SK-N-SH (cell line): ENCODE data around the gene SDK1. TPM values are rescaled to one million over a fixed set of nuclear protein-coding genes. Genes with fewer than 3 reads are reported as not detected.
A peak's percentile ranks its signal among the peaks of the same experiment; 100 is the strongest.

Experiments
- CTCF ChIA-PET: fragments of 300-600, 350-600 bp; formaldehyde crosslinking; extraction: SDS; loops from one replicate; lab custom pipeline; 2021; lab: Yijun Ruan, JAX
- POLR2A ChIA-PET: fragments of 350-600 bp; sonication (Branson Sonifier 250); formaldehyde crosslinking; extraction: SDS; loops from one replicate; lab custom pipeline; 2020; ENCODE audit warnings: antibody characterized with exemption, inconsistent platforms; lab: Yijun Ruan, JAX
- DNase-seq: peaks from one replicate; pipeline ENCODE4 v3.0.0; 2012
- H2AFZ ChIP-seq: fragments of 200-600 bp; sonication (generic); 2 replicates; pipeline ENCODE4 v1.8.1; 2016; ENCODE audit warnings: antibody characterized with exemption, mild to moderate bottlenecking, low read depth
- H3F3A ChIP-seq: fragments of 200-600 bp; sonication (generic); replicated peaks from 2 replicates; pipeline ENCODE3; 2016; ENCODE audit warnings: antibody characterized with exemption, mild to moderate bottlenecking; ENCODE audit not compliant: insufficient read depth
- H3K27ac ChIP-seq, 2 experiments: fragments of 200-500 bp in 1 of 2; fragments of 200-600 bp in 1 of 2; sonication (Bioruptor generic) in 1 of 2; sonication (generic), shearing (Covaris generic) in 1 of 2; 2 replicates each; pipeline versions ENCODE4 v1.5.1 to v1.6.1; 2014 to 2016; ENCODE audit warnings: low read depth in 2 of 2, inconsistent platforms in 1 of 2, low read length in 1 of 2, mild to moderate bottlenecking in 1 of 2, mixed read lengths in 1 of 2
- H3K27me3 ChIP-seq: fragments of 200-600 bp; sonication (generic), shearing (Covaris generic); 2 replicates; pipeline ENCODE4 v1.6.1; 2016; ENCODE audit warnings: mixed run types; ENCODE audit not compliant: insufficient read depth
- H3K36me3 ChIP-seq, 2 experiments: fragments of 200-500 bp in 1 of 2; fragments of 200-600 bp in 1 of 2; sonication (Bioruptor generic) in 1 of 2; sonication (generic) in 1 of 2; replicated peaks in 1 of 2; 2 replicates each; pipeline versions ENCODE3 to v1.5.1; 2014 to 2016; ENCODE audit warnings: low read length in 1 of 2, mild to moderate bottlenecking in 1 of 2; ENCODE audit not compliant: insufficient read depth in 2 of 2, control insufficient read depth in 1 of 2
- H3K4me1 ChIP-seq, 2 experiments: fragments of 200-500 bp in 1 of 2; fragments of 200-600 bp in 1 of 2; sonication (Bioruptor generic) in 1 of 2; sonication (generic), shearing (Covaris generic) in 1 of 2; 2 replicates each; pipeline versions ENCODE4 v1.5.1 to v1.6.1; 2014 to 2016; ENCODE audit warnings: low read depth in 1 of 2, low read length in 1 of 2, mixed run types in 1 of 2; ENCODE audit not compliant: insufficient read depth in 2 of 2, control insufficient read depth in 1 of 2
- H3K4me2 ChIP-seq: fragments of 200-600 bp; sonication (generic), shearing (Covaris generic); 2 replicates; pipeline ENCODE4 v1.6.1; 2017; ENCODE audit warnings: mixed run types
- H3K4me3 ChIP-seq, 2 experiments: fragments of 200-500 bp in 1 of 2; fragments of 200-600 bp in 1 of 2; sonication (Bioruptor generic) in 1 of 2; sonication (generic), shearing (Covaris generic) in 1 of 2; 2 replicates each; pipeline versions ENCODE4 v1.5.1 to v1.8.1; 2014 to 2016; ENCODE audit warnings: low read depth in 2 of 2, inconsistent platforms in 1 of 2, low read length in 1 of 2, mild to moderate bottlenecking in 1 of 2, mixed read lengths in 1 of 2, moderate library complexity in 1 of 2
- H3K79me2 ChIP-seq: fragments of 200-600 bp; sonication (generic); 2 replicates; pipeline ENCODE4 v1.8.1; 2017; ENCODE audit warnings: mild to moderate bottlenecking; ENCODE audit not compliant: insufficient read depth
- H3K9ac ChIP-seq: fragments of 200-600 bp; sonication (generic); 2 replicates; pipeline ENCODE4 v1.6.1; 2017; ENCODE audit warnings: mixed run types
- H3K9me2 ChIP-seq: fragments of 200-600 bp; sonication (generic); 2 replicates; pipeline ENCODE4 v1.6.1; 2017; ENCODE audit warnings: mixed run types
- H3K9me3 ChIP-seq: fragments of 200-600 bp; sonication (generic); 2 replicates; pipeline ENCODE4 v1.6.1; 2017; ENCODE audit warnings: mixed run types, mild to moderate bottlenecking, moderate library complexity
- H4K20me1 ChIP-seq: fragments of 200-600 bp; sonication (generic); 2 replicates; pipeline ENCODE4 v1.6.1; 2017; ENCODE audit warnings: mild to moderate bottlenecking, mixed run types; ENCODE audit not compliant: insufficient read depth
- CHD2 ChIP-seq: fragments of 150-350 bp; IDR thresholded peaks from 2 replicates; pipeline ENCODE4 v1.6.1; 2018; ENCODE audit warnings: low read length; ENCODE audit not compliant: partially characterized antibody
- CTCF ChIP-seq: fragments of 200-600 bp; sonication (generic); IDR thresholded peaks from 2 replicates; pipeline ENCODE4 v1.6.1; 2017; ENCODE audit warnings: antibody characterized with exemption, mild to moderate bottlenecking, moderate library complexity
- EP300 ChIP-seq, 2 experiments: IDR thresholded peaks; 2 replicates each; pipeline versions ENCODE4 v1.4.0 to v1.6.1; 2012; ENCODE audit warnings: borderline replicate concordance in 1 of 2, low read depth in 1 of 2, low read length in 1 of 2
- FOXJ3 ChIP-seq: sonication (generic); formaldehyde crosslinking; IDR thresholded peaks from 2 replicates; pipeline ENCODE4 v1.5.1; 2020; ENCODE audit warnings: mild to moderate bottlenecking, missing genetic modification reagents
- GABPA ChIP-seq: IDR thresholded peaks from 2 replicates; pipeline ENCODE4 v1.4.0; 2012; ENCODE audit warnings: low read depth, mild to moderate bottlenecking
- GATA2 ChIP-seq: sonication (generic); formaldehyde crosslinking; IDR thresholded peaks from 2 replicates; pipeline ENCODE4 v1.5.0; 2020; ENCODE audit warnings: mild to moderate bottlenecking, missing genetic modification reagents
- MAX ChIP-seq: IDR thresholded peaks from 2 replicates; pipeline ENCODE4 v1.4.0; 2012; ENCODE audit warnings: low read depth
- MEF2A ChIP-seq: IDR thresholded peaks from 2 replicates; pipeline ENCODE4 v1.4.0; 2012; ENCODE audit warnings: low read depth, borderline replicate concordance
- MXI1 ChIP-seq: IDR thresholded peaks from 2 replicates; pipeline ENCODE4 v1.6.1; 2012; ENCODE audit warnings: mild to moderate bottlenecking, low read depth, low read length, improper control_type of control experiment
- NFIC ChIP-seq: IDR thresholded peaks from 2 replicates; pipeline ENCODE4 v1.4.0; 2012; ENCODE audit warnings: borderline replicate concordance
- PBX3 ChIP-seq: IDR thresholded peaks from 2 replicates; pipeline ENCODE4; 2012
- POLR2AphosphoS5 ChIP-seq: IDR thresholded peaks from 2 replicates; pipeline ENCODE4 v1.6.1; 2012; ENCODE audit warnings: low read depth, low read length
- RAD21 ChIP-seq: IDR thresholded peaks from 2 replicates; pipeline ENCODE4 v1.6.1; 2012; ENCODE audit warnings: mild to moderate bottlenecking, low read length
- SIN3A ChIP-seq: IDR thresholded peaks from 2 replicates; pipeline ENCODE4 v1.6.1; 2012; ENCODE audit warnings: low read depth, mild to moderate bottlenecking, low read length, moderate library complexity, borderline replicate concordance
- TEAD4 ChIP-seq: IDR thresholded peaks from 2 replicates; pipeline ENCODE4 v1.4.0; 2012; ENCODE audit warnings: mild to moderate bottlenecking, borderline replicate concordance; ENCODE audit not compliant: insufficient read depth
- WGBS: methylation state at CpG from one replicate; pipeline ENCODE4 v1.1.6; 2017; ENCODE audit warnings: low lambda C conversion rate; 5-methylcytosine and 5-hydroxymethylcytosine counted together
- polyA plus RNA-seq, 3 experiments: library from polyadenylated mRNA; depleted of rRNA; stranded (reverse); fragments of >200 nt; gene quantifications; 2 replicates each; pipeline ENCODE4 v1.2.3, GENCODE V29; 2012
- TF ChIP-seq, protein P1 (sequence below): IDR thresholded peaks from 2 replicates; pipeline ENCODE4 v1.6.1; 2012; ENCODE audit warnings: mild to moderate bottlenecking, low read depth, low read length, moderate library complexity

Gene SDK1
- polyA plus RNA-seq, 1 of the 3 experiments (the other 2 are of a cell fraction), result 1.2 TPM

DNA sequence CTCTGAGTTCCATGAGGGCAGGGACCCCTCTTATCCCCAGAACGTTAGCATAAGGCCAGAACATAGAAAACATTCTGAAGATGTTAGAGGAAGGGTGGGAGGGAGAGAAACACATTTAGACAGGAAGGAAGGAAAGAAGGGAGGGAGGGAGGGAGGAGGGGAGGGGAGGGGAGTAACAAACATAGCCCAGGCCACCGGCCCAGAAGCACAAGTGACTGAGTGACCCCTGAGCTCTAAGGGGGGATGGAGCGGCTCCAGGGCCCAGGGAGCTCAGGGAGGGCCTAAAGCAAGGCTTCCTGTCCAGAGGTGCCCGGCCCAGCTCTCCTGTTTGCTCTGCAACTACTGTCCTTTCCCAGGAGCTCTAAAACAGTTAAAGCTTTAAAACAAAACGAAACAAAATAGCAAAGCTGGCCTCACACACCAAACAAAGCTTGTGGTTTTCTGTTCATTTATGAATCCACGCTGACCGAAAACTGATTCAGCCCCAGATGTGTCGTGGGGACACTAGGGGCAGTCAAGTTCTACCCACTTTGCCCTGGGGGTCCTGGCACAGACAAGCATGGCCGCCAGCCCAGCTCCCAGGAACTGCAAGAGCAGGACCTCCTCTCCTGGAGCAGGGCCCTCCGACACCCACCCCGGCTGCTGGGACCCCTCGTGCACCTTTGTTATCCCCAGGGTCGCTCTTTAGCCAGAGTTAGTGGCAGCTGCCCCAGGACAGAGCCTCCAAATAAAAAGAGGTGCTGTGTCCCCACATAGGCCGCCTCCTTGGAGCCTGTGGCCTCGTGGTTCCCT is 884.9 kb downstream of the SDK1 start:
- H3F3A ChIP-seq, result no peaks in the 10 kb centered on the region
- CTCF ChIA-PET, result interaction anchor here (0.6 to 2.4 kb wide), 7 partner anchors 10 to 446 kb away, joined by 3 to 7 read pairs (median 4); no protein-coding TSS in a partner anchor
- peaks cover 0 to 24% of the 10 kb centered on the region in 2 experiments; a peak in 2 of 4 replicates for H3K4me1 ChIP-seq
- no peaks in the 10 kb centered on the region for H4K20me1 ChIP-seq
- no peak for DNase-seq
- H3K36me3 ChIP-seq, result no peaks in the 10 kb centered on the region
- H3K9me2 ChIP-seq, result no peaks in the 10 kb centered on the region
- no peaks in the 10 kb centered on the region for H3K79me2 ChIP-seq
- 45% methylated on average over 15 of the region's 15 CpGs for WGBS
- no peaks in the 10 kb centered on the region for H3K27me3 ChIP-seq
- no peak overlapping the region; a peak in 1 of 4 replicates for H3K27ac ChIP-seq
- no peak overlapping the region for H3K9ac ChIP-seq
- no peaks in the 10 kb centered on the region for H3K9me3 ChIP-seq
- H3K4me2 ChIP-seq, result no peak overlapping the region
- TF ChIP-seq NFIC (no peak), RAD21 (peak; percentile 35), TEAD4 (no peak)
- POLR2A ChIA-PET, result interaction anchor here (0.6 kb wide), 1 partner anchor 337 kb away, joined by 3 read pairs; no protein-coding TSS in a partner anchor
- no peak overlapping the region for H2AFZ ChIP-seq
- no peak overlapping the region for H3K4me3 ChIP-seq

DNA sequence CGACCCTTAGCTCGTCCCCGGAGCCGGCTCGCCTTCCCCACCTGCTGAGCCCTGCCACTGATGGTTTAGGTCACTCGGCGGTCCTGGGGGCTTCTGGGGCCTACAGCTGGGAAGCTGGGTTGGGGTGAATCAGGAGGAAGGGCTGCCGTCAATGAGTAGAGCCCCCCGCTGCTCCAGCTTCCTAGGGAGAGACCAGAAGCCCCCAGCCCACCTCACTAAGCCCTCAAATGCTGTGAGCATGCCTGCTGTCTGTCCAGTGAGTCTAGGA is 885.4 kb downstream of the SDK1 start:
- Histone ChIP-seq H3K9me2 (no peaks in the 10 kb centered on the region), H4K20me1 (no peaks in the 10 kb centered on the region), H3K36me3 (no peaks in the 10 kb centered on the region), H3F3A (no peaks in the 10 kb centered on the region), H3K9ac (no peak overlapping the region), H3K27ac (no peak overlapping the region), H3K4me2 (no peak overlapping the region), H2AFZ (no peak overlapping the region), H3K27me3 (no peaks in the 10 kb centered on the region), H3K4me3 (no peak overlapping the region), H3K9me3 (no peaks in the 10 kb centered on the region), H3K4me1 (peaks cover 0 to 28% of the 10 kb centered on the region in 2 experiments; a peak in 2 of 4 replicates), H3K79me2 (no peaks in the 10 kb centered on the region)
- CTCF ChIA-PET, result interaction anchor here (1.1 to 2.4 kb wide), 5 partner anchors 10 to 445 kb away, joined by 3 to 7 read pairs (median 4); no protein-coding TSS in a partner anchor
- no peak for DNase-seq
- POLR2A ChIA-PET, result no interaction called here
- no peak for TF ChIP-seq CTCF
- no peak for TF ChIP-seq TEAD4
- no peak for TF ChIP-seq CHD2
- no peak for TF ChIP-seq MXI1
- TF ChIP-seq FOXJ3 (CRISPR knock-in tag), result no peak
- no peak for TF ChIP-seq MAX
- TF ChIP-seq POLR2AphosphoS5, result no peak
- TF ChIP-seq GATA2 (CRISPR knock-in tag), result no peak
- TF ChIP-seq, protein P1, sequence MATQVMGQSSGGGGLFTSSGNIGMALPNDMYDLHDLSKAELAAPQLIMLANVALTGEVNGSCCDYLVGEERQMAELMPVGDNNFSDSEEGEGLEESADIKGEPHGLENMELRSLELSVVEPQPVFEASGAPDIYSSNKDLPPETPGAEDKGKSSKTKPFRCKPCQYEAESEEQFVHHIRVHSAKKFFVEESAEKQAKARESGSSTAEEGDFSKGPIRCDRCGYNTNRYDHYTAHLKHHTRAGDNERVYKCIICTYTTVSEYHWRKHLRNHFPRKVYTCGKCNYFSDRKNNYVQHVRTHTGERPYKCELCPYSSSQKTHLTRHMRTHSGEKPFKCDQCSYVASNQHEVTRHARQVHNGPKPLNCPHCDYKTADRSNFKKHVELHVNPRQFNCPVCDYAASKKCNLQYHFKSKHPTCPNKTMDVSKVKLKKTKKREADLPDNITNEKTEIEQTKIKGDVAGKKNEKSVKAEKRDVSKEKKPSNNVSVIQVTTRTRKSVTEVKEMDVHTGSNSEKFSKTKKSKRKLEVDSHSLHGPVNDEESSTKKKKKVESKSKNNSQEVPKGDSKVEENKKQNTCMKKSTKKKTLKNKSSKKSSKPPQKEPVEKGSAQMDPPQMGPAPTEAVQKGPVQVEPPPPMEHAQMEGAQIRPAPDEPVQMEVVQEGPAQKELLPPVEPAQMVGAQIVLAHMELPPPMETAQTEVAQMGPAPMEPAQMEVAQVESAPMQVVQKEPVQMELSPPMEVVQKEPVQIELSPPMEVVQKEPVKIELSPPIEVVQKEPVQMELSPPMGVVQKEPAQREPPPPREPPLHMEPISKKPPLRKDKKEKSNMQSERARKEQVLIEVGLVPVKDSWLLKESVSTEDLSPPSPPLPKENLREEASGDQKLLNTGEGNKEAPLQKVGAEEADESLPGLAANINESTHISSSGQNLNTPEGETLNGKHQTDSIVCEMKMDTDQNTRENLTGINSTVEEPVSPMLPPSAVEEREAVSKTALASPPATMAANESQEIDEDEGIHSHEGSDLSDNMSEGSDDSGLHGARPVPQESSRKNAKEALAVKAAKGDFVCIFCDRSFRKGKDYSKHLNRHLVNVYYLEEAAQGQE, result no peak
- TF ChIP-seq MEF2A, result no peak
- no peak for TF ChIP-seq EP300 (IDR thresholded peaks at IDR 0.05; ENCODE audit: borderline replicate concordance in 1 of 2, low read depth in 1 of 2, low read length in 1 of 2)
- no peak for TF ChIP-seq PBX3
- no peak for TF ChIP-seq GABPA
- TF ChIP-seq SIN3A, result no peak
- WGBS, result 64% methylated on average over 9 of the region's 9 CpGs
